Esophagus muscularis mucosa (tissue), 4 donors: ENCODE measurements around the gene KIRREL2. TPM values are rescaled to one million over a fixed set of nuclear protein-coding genes. Genes with fewer than 3 reads are reported as not detected.

Source experiments
- DNase-seq: peaks from one replicate; pipeline ENCODE4 v3.0.0-alpha.2; 2017; ENCODE audit errors: extremely low spot score
- H3K27ac ChIP-seq, 4 donors: fragments of 200-600 bp; sonication (generic); replicated peaks in 1 of 4; 1 replicate in 3 of 4; 2 replicates in 1 of 4; pipeline ENCODE4 v1.5.1; 2016 to 2019; ENCODE audit warnings: mild to moderate bottlenecking in 1 of 4
- H3K27me3 ChIP-seq, 4 donors: fragments of 200-600 bp; sonication (generic); one replicate each; pipeline versions ENCODE4 v1.5.1 to v1.6.0; 2016 to 2019
- H3K36me3 ChIP-seq, 4 donors: fragments of 200-600 bp; sonication (generic); one replicate each; pipeline ENCODE4 v1.5.1; 2016 to 2019
- H3K4me1 ChIP-seq, 4 donors: fragments of 200-600 bp; sonication (generic); one replicate each; pipeline ENCODE4 v1.5.1; 2016 to 2019
- H3K4me3 ChIP-seq, 4 donors: fragments of 200-600 bp; sonication (generic); 1 replicate in 2 of 4; 2 replicates in 2 of 4; pipeline ENCODE4 v1.5.1; 2016 to 2019; ENCODE audit warnings: mild to moderate bottlenecking in 4 of 4, moderate library complexity in 1 of 4
- H3K9me3 ChIP-seq, 4 donors: fragments of 200-600 bp; sonication (generic); 1 replicate in 3 of 4; 2 replicates in 1 of 4; pipeline ENCODE4 v1.5.1; 2016 to 2019
- CTCF ChIP-seq, 3 experiments: fragments of 200-600 bp in 2 of 3; fragments of 450-650 bp in 1 of 3; sonication (generic) in 2 of 3; IDR thresholded peaks; one replicate each; pipeline ENCODE4 v1.5.1; 2017 to 2019; ENCODE audit warnings: antibody characterized with exemption in 3 of 3, mild to moderate bottlenecking in 2 of 3, moderate library complexity in 1 of 3
- EP300 ChIP-seq: sonication (generic); formaldehyde crosslinking; IDR thresholded peaks from one replicate; pipeline ENCODE4 v1.6.1; 2017; ENCODE audit warnings: antibody characterized with exemption
- POLR2A ChIP-seq: fragments of 450-650 bp; IDR thresholded peaks from one replicate; pipeline ENCODE4 v1.6.1; 2017; ENCODE audit warnings: antibody characterized with exemption, moderate library complexity, mild to moderate bottlenecking, low read depth
- POLR2AphosphoS5 ChIP-seq, 2 donors: sonication (generic); formaldehyde crosslinking; IDR thresholded peaks; one replicate each; pipeline ENCODE4 v1.6.1; 2017; ENCODE audit warnings: antibody characterized with exemption in 2 of 2
- WGBS: methylation state at CpG from one replicate; pipeline ENCODE4 v1.1.5; 2018; 5-methylcytosine and 5-hydroxymethylcytosine counted together
- intact Hi-C: fragments of 100-400 bp; cut with DNase I; formaldehyde crosslinking; loops from one replicate; pipeline ENCODE4 v1.15.1; 2023
- total RNA-seq, 4 donors: library from RNA; depleted of rRNA; stranded (reverse); fragments of >200 nt; gene quantifications; one replicate each; pipeline versions ENCODE4 v1.1.0 to v1.2.1, GENCODE V29; 2016

KIRREL2 gene
- total RNA-seq, result not detected

- Histone ChIP-seq H3K4me3 (peak within 1 kb of the TSS; percentile 49 to 61 (median 54)), H3K4me1 (peaks cover 14 to 25% (median 20%) of the 10 kb centered on the region in 4 donors), H3K9me3 (no peaks in the 10 kb centered on the region), H3K27me3 (peaks cover 4 to 97% (median 40%) of the 10 kb centered on the region in 4 donors), H3K27ac (no peak within 1 kb of the TSS), H3K36me3 (no peaks in the 10 kb centered on the region)
- no peak for DNase-seq
- intact Hi-C loops, result loop anchor here (10.0 kb wide), 1 partner anchor 72 kb away; no protein-coding TSS in a partner anchor
- no peak for TF ChIP-seq POLR2A
- TF ChIP-seq CTCF (IDR thresholded peaks at IDR 0.05), result no peak
- TF ChIP-seq EP300, result no peak
- TF ChIP-seq POLR2AphosphoS5 (IDR thresholded peaks at IDR 0.05), result no peak
- 3% methylated on average over 23 of the region's 42 CpGs for WGBS
Observed at GRCh38 chr19:35856546-35857149, at the start of gene KIRREL2. KIRREL2 (plus strand) TSS chr19:35856911; CDS start chr19:35857120, 209 bp downstream.

GRCh38 chr19:35807633-35808032 is 49.1 kb upstream of the KIRREL2 start:
- no peak for TF ChIP-seq POLR2AphosphoS5 (IDR thresholded peaks at IDR 0.05)
- TF ChIP-seq EP300, result no peak
- no peak overlapping the region for H3K27ac ChIP-seq
- no peaks in the 10 kb centered on the region for H3K9me3 ChIP-seq
- WGBS, result 91% methylated on average over 5 of the region's 5 CpGs
- no peak overlapping the region for H3K4me3 ChIP-seq
- peaks cover 0 to 69% (median 0%) of the 10 kb centered on the region in 4 donors for H3K27me3 ChIP-seq
- intact Hi-C loops, result no loop called here
- H3K4me1 ChIP-seq, result no peaks in the 10 kb centered on the region
- no peaks in the 10 kb centered on the region for H3K36me3 ChIP-seq
- DNase-seq, result no peak

GRCh38 chr19:35811317-35812219 is 45.1 kb upstream of the KIRREL2 start:
- 73% methylated on average over 17 of the region's 18 CpGs for WGBS
- no peaks in the 10 kb centered on the region for H3K9me3 ChIP-seq
- no peaks in the 10 kb centered on the region for H3K4me1 ChIP-seq
- no peaks in the 10 kb centered on the region for H3K36me3 ChIP-seq
- DNase-seq, result no peak
- TF ChIP-seq CTCF (IDR thresholded peaks at IDR 0.05), result no peak
- TF ChIP-seq EP300, result no peak
- TF ChIP-seq POLR2AphosphoS5 (IDR thresholded peaks at IDR 0.05), result no peak
- TF ChIP-seq POLR2A, result no peak
- intact Hi-C loops, result no loop called here
- H3K27me3 ChIP-seq, result peaks cover 0 to 74% (median 0%) of the 10 kb centered on the region in 4 donors
- no peak overlapping the region for H3K27ac ChIP-seq
- H3K4me3 ChIP-seq, result no peak overlapping the region

GRCh38 chr19:35812220-35813042 is 44.3 kb upstream of the KIRREL2 start, which contains the start of gene PRODH2:
PRODH2 (minus strand) TSS chr19:35812845; CDS start chr19:35812805, 40 bp downstream.
- 72% methylated on average over 15 of the region's 26 CpGs for WGBS
- no peak within 1 kb of the TSS for H3K4me3 ChIP-seq
- intact Hi-C loops, result no loop called here
- H3K27me3 ChIP-seq, result peaks cover 0 to 76% (median 0%) of the 10 kb centered on the region in 4 donors
- no peaks in the 10 kb centered on the region for H3K4me1 ChIP-seq
- DNase-seq, result no peak
- no peaks in the 10 kb centered on the region for H3K9me3 ChIP-seq
- TF ChIP-seq POLR2AphosphoS5 (IDR thresholded peaks at IDR 0.05), result no peak
- no peak for TF ChIP-seq EP300
- no peak for TF ChIP-seq POLR2A
- no peak for TF ChIP-seq CTCF (IDR thresholded peaks at IDR 0.05)
- no peak within 1 kb of the TSS for H3K27ac ChIP-seq
- H3K36me3 ChIP-seq, result no peaks in the 10 kb centered on the region
